HepG2 (cell line): ENCODE data around the gene OVCA2. TPM values are rescaled to one million over a fixed set of nuclear protein-coding genes. Genes with fewer than 3 reads are reported as not detected.
A peak's percentile ranks its signal among the peaks of the same experiment; 100 is the strongest.

ENCODE experiments used
- ATF1 ChIP-seq: IDR thresholded peaks from 2 replicates; pipeline ENCODE4 v1.6.1; 2016; ENCODE audit warnings: mild to moderate bottlenecking, control low read depth
- CEBPG ChIP-seq: IDR thresholded peaks from 2 replicates; pipeline ENCODE4 v1.6.1; 2016
- CREB1 ChIP-seq, 2 experiments: fragments of 450-650 bp in 1 of 2; IDR thresholded peaks; 2 replicates each; pipeline ENCODE4 v1.6.1; 2016 to 2017; ENCODE audit warnings: control low read depth in 1 of 2, mild to moderate bottlenecking in 1 of 2, missing compliant biosample characterization in 1 of 2, missing genetic modification characterization in 1 of 2
- FOXK1 ChIP-seq: sonication (generic); formaldehyde crosslinking; IDR thresholded peaks from 2 replicates; pipeline ENCODE4 v1.4.0; 2020; ENCODE audit warnings: low read depth, missing genetic modification reagents, borderline replicate concordance
- HBP1 ChIP-seq: IDR thresholded peaks from 2 replicates; pipeline ENCODE4 v1.6.1; 2016; ENCODE audit warnings: low read depth, control low read depth
- KDM5A ChIP-seq: fragments of 200-600 bp; sonication (generic); IDR thresholded peaks from 2 replicates; pipeline ENCODE4 v1.7.0; 2018; ENCODE audit warnings: antibody characterized with exemption, mild to moderate bottlenecking, low read length, borderline replicate concordance
- KLF12 ChIP-seq: sonication (generic); formaldehyde crosslinking; IDR thresholded peaks from 2 replicates; pipeline ENCODE4 v1.4.0; 2020; ENCODE audit warnings: missing genetic modification reagents, borderline replicate concordance
- PAX8 ChIP-seq: sonication (generic); formaldehyde crosslinking; IDR thresholded peaks from 2 replicates; pipeline ENCODE4 v1.8.0; 2022; ENCODE audit warnings: mild to moderate bottlenecking, missing genetic modification reagents, borderline replicate concordance
- PHF21A ChIP-seq: sonication (generic); formaldehyde crosslinking; IDR thresholded peaks from 2 replicates; pipeline ENCODE4 v1.5.0; 2020; ENCODE audit warnings: mild to moderate bottlenecking, missing genetic modification reagents
- POLR2AphosphoS5 ChIP-seq: IDR thresholded peaks from 2 replicates; pipeline ENCODE4 v1.6.1; 2012; ENCODE audit warnings: low read depth, low read length
- POLR2G ChIP-seq: fragments of 200-400 bp; formaldehyde crosslinking; IDR thresholded peaks from 2 replicates; pipeline ENCODE4 v1.6.1; 2018; ENCODE audit warnings: mild to moderate bottlenecking, low read depth, low read length, moderate library complexity
- RBFOX2 ChIP-seq: fragments of 200-400 bp; formaldehyde crosslinking; IDR thresholded peaks from 2 replicates; pipeline ENCODE4 v1.6.1; 2017; ENCODE audit warnings: low read depth, mild to moderate bottlenecking, low read length
- RFX3 ChIP-seq: IDR thresholded peaks from 2 replicates; pipeline ENCODE4 v1.6.1; 2016; ENCODE audit warnings: missing biosample characterization, missing genetic modification reagents
- SMAD3 ChIP-seq: sonication (generic); formaldehyde crosslinking; IDR thresholded peaks from 2 replicates; pipeline ENCODE4 v1.4.0; 2020; ENCODE audit warnings: missing genetic modification reagents
- SUZ12 ChIP-seq: fragments of 150-350 bp; IDR thresholded peaks from 2 replicates; pipeline ENCODE4 v1.6.1; 2014; ENCODE audit warnings: low read depth, low read length
- ZMYM3 ChIP-seq: sonication (generic); formaldehyde crosslinking; IDR thresholded peaks from 2 replicates; pipeline ENCODE4 v1.5.1; 2020; ENCODE audit warnings: mild to moderate bottlenecking, missing genetic modification reagents
- ZNF224 ChIP-seq: sonication (generic); formaldehyde crosslinking; IDR thresholded peaks from 2 replicates; pipeline ENCODE4 v1.5.0; 2020; ENCODE audit warnings: mild to moderate bottlenecking, missing genetic modification reagents
- ZNF234 ChIP-seq: sonication (generic); formaldehyde crosslinking; conservative IDR thresholded peaks from 2 replicates; pipeline ENCODE4 v1.5.1; 2020; ENCODE audit warnings: mild to moderate bottlenecking, missing genetic modification reagents
- ZNF431 ChIP-seq: sonication (generic); formaldehyde crosslinking; IDR thresholded peaks from 2 replicates; pipeline ENCODE4 v1.9.0; 2022; ENCODE audit warnings: missing genetic modification reagents, low read depth, mild to moderate bottlenecking, borderline replicate concordance
- ZNF614 ChIP-seq: IDR thresholded peaks from 2 replicates; pipeline ENCODE4 v1.6.1; 2018; ENCODE audit warnings: missing biosample characterization, missing genetic modification reagents, inconsistent platforms, borderline replicate concordance
- ZNF670 ChIP-seq: sonication (generic); formaldehyde crosslinking; IDR thresholded peaks from 2 replicates; pipeline ENCODE4 v1.8.0; 2022; ENCODE audit warnings: mild to moderate bottlenecking, missing genetic modification reagents, borderline replicate concordance
- ZNF709 ChIP-seq: sonication (generic); formaldehyde crosslinking; IDR thresholded peaks from 2 replicates; pipeline ENCODE4 v1.5.0; 2020; ENCODE audit warnings: mild to moderate bottlenecking, missing genetic modification reagents
- ZNF792 ChIP-seq: IDR thresholded peaks from 2 replicates; pipeline ENCODE4 v1.6.1; 2016
- ZNF883 ChIP-seq: sonication (generic); formaldehyde crosslinking; IDR thresholded peaks from 2 replicates; pipeline ENCODE4 v1.5.1; 2020; ENCODE audit warnings: mild to moderate bottlenecking, missing genetic modification reagents; ENCODE audit errors: not compliant biosample characterization
- polyA plus RNA-seq, 8 experiments: library from polyadenylated mRNA; depleted of rRNA in 3 of 8; stranded (reverse) in 7 of 8; unstranded in 1 of 8; fragments of >200 nt; fragmentation: Illumina TruSeq in 4 of 8; extraction: Trizol in 4 of 8; gene quantifications; 2 replicates each; pipeline versions ENCODE4 v1.2.1 to v1.2.3, GENCODE V29; 2011 to 2016; ENCODE audit warnings: low read depth in 4 of 8, missing spikeins in 1 of 8, mixed read lengths in 1 of 8; ENCODE audit not compliant: insufficient read depth in 1 of 8
- total RNA-seq, 5 experiments: library from RNA; depleted of rRNA; stranded (reverse); fragments of >200 nt; fragmentation: Illumina TruSeq; extraction: Trizol; gene quantifications; 2 replicates each; pipeline ENCODE4 v1.2.3, GENCODE V29; 2016; ENCODE audit warnings: low read depth in 1 of 5
- TF ChIP-seq, protein P1 (sequence below): sonication (generic); formaldehyde crosslinking; IDR thresholded peaks from 2 replicates; pipeline ENCODE4 v1.5.0; 2020; ENCODE audit warnings: missing genetic modification reagents, mild to moderate bottlenecking, borderline replicate concordance
- TF ChIP-seq, protein P2 (sequence below): sonication (generic); formaldehyde crosslinking; IDR thresholded peaks from 2 replicates; pipeline ENCODE4 v1.4.0; 2020; ENCODE audit warnings: mild to moderate bottlenecking, missing genetic modification reagents

The OVCA2 gene
- total and polyA plus RNA-seq, 2 of the 13 experiments (the other 11 are each of a cell fraction or from before 2014, with no cell fraction given) = 23.7 to 28.2 TPM

- TF ChIP-seq ZNF614 (CRISPR knock-in tag) = peak; percentile 23; the same call in 1 of the 2 replicates
- TF ChIP-seq ZNF709 = peak; percentile 18; the same call in 1 of the 2 replicates
- 0 out of 2 replicates have a peak, but pooled peaks have one; percentile 31 for TF ChIP-seq ZNF431 (CRISPR knock-in tag)
- TF ChIP-seq ZMYM3 = peak; percentile 82; the same call in 1 of the 2 replicates
- TF ChIP-seq, protein P1, sequence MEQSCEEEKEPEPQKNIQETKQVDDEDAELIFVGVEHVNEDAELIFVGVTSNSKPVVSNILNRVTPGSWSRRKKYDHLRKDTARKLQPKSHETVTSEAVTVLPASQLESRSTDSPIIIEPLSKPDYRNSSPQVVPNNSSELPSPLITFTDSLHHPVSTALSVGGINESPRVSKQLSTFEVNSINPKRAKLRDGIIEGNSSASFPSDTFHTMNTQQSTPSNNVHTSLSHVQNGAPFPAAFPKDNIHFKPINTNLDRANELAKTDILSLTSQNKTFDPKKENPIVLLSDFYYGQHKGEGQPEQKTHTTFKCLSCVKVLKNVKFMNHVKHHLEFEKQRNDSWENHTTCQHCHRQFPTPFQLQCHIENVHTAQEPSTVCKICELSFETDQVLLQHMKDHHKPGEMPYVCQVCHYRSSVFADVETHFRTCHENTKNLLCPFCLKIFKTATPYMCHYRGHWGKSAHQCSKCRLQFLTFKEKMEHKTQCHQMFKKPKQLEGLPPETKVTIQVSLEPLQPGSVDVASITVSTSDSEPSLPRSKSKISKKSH (CRISPR knock-in tag) = no peak
- TF ChIP-seq, protein P2, sequence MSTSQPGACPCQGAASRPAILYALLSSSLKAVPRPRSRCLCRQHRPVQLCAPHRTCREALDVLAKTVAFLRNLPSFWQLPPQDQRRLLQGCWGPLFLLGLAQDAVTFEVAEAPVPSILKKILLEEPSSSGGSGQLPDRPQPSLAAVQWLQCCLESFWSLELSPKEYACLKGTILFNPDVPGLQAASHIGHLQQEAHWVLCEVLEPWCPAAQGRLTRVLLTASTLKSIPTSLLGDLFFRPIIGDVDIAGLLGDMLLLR (CRISPR knock-in tag) = peak; percentile 99
- TF ChIP-seq SMAD3 = peak; percentile 27; the same call in 1 of the 2 replicates
- TF ChIP-seq SUZ12 = no peak
- peak; percentile 85 for TF ChIP-seq KDM5A
- TF ChIP-seq ZNF234 (CRISPR knock-in tag) = no peak
- TF ChIP-seq ZNF670 (CRISPR knock-in tag) = no peak; the same call in 1 of the 2 replicates
- peak; percentile 79 for TF ChIP-seq POLR2G
- TF ChIP-seq ATF1 (CRISPR knock-in tag) = no peak
- TF ChIP-seq KLF12 (CRISPR knock-in tag) = peak; percentile 73; the same call in 1 of the 2 replicates
- 0 out of 2 replicates have a peak, but pooled peaks have one; percentile 17 for TF ChIP-seq ZNF224 (CRISPR knock-in tag)
- peak; percentile 72 for TF ChIP-seq ZNF883
- no peak for TF ChIP-seq PAX8 (CRISPR knock-in tag)
- TF ChIP-seq ZNF792 (CRISPR knock-in tag) = 0 out of 2 replicates have a peak, but pooled peaks have one; percentile 54
- TF ChIP-seq POLR2AphosphoS5 = peak; percentile 71
- peak; percentile 86 for TF ChIP-seq FOXK1 (CRISPR knock-in tag)
- peak; percentile 91 for TF ChIP-seq RBFOX2
- peak; percentile 38 for TF ChIP-seq CEBPG (CRISPR knock-in tag)
- TF ChIP-seq PHF21A (CRISPR knock-in tag) = peak; percentile 64
- TF ChIP-seq CREB1 (IDR thresholded peaks at IDR 0.05) = no peak
- peak; percentile 59; the same call in 1 of the 2 replicates for TF ChIP-seq CREB1 (CRISPR knock-in tag; IDR thresholded peaks at IDR 0.05)
- peak; percentile 32; the same call in 1 of the 2 replicates for TF ChIP-seq RFX3 (CRISPR knock-in tag)
- peak; percentile 95 for TF ChIP-seq HBP1 (CRISPR knock-in tag)
Measured at GRCh38 chr17:2029911-2030778, 11.7 kb upstream of the OVCA2 start, which contains the start of gene DPH1 (continued).
